ENCODE results near the gene ANKRD13D. TPM values are rescaled to one million over a fixed set of nuclear protein-coding genes. Genes with fewer than 3 reads are reported as not detected.

The ANKRD13D gene
- total RNA-seq, 1 experiment from 2014 or later = 79.6 TPM

GRCh38 chr11:67337257-67337656 is 48.2 kb downstream of the ANKRD13D start:
- no peaks in the 10 kb centered on the region for H3K79me2 ChIP-seq (ENCODE audit: low read depth)
- no peak for DNase-seq
- intact Hi-C loops (cut with micrococcal nuclease; ENCODE audit: unreplicated experiment) = no loop called here
- TF ChIP-seq EZH2 (IDR thresholded peaks at IDR 0.05; ENCODE audit: low read depth) = no peak
- TF ChIP-seq CTCF (conservative IDR thresholded peaks at IDR 0.05) = no peak
- H3K27ac ChIP-seq = no peak overlapping the region
- no peaks in the 10 kb centered on the region for H3K36me3 ChIP-seq (ENCODE audit: low read depth)
- H3F3A ChIP-seq (ENCODE audit: insufficient read depth, low read depth) = peaks cover 5% of the 10 kb centered on the region; the same call in 1 of the 2 replicates
- no peaks in the 10 kb centered on the region for H3K27me3 ChIP-seq (ENCODE audit: insufficient read depth, low read depth)
- no peak overlapping the region for H3K4me2 ChIP-seq
- POLR2A ChIA-PET (ENCODE audit: unreplicated experiment) = no interaction called here
- BruUV-seq (replicated peaks) = no TSS peak
- H3K9me2 ChIP-seq (ENCODE audit: insufficient read depth) = no peaks in the 10 kb centered on the region
- CTCF ChIA-PET = interaction anchor here (0.6 kb wide), 1 partner anchor 257 kb away, joined by 3 read pairs; no protein-coding TSS in a partner anchor
- H3K4me3 ChIP-seq = no peak overlapping the region
- no peak overlapping the region for H2AFZ ChIP-seq
- no peaks in the 10 kb centered on the region for H4K20me1 ChIP-seq (ENCODE audit: insufficient read depth)
- H3K9me3 ChIP-seq (ENCODE audit: insufficient read depth, low read depth) = no peaks in the 10 kb centered on the region
- no peaks in the 10 kb centered on the region for H3K4me1 ChIP-seq (replicated peaks; ENCODE audit: insufficient read depth)

DNA sequence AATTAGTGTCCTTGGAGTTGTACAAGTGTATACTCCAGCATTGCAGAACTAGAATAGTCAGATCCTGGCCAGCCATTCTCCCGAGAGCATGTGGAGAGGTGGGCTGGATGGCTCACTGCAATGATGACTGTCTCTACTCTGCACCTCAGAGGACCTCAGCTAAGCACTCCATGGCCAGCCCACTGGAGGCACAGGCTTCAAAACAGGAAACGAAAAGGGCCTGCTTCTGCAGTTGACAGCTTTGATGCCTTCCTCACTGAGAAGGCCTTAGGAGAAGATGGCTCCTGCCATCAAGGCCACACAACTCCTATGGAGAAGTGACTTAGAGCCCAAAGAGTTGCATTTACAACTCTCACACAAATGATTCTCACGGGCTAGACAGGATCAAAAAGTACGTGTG is 55.2 kb downstream of the ANKRD13D start:
- peaks cover 38% of the 10 kb centered on the region for H3F3A ChIP-seq (ENCODE audit: insufficient read depth, low read depth)
- ChIA-PET POLR2A (ENCODE audit: unreplicated experiment) (interaction anchor here (0.6 kb wide), 1 partner anchor 495 kb away, joined by 5 read pairs; no protein-coding TSS in a partner anchor), CTCF (interaction anchor here (0.6 to 2.9 kb wide), 5 partner anchors 37 to 634 kb away, joined by 3 to 21 read pairs (median 11); partner anchors contain the start of gene NUDT8)
- H3K4me1 ChIP-seq (replicated peaks; ENCODE audit: insufficient read depth) = peaks cover 42% of the 10 kb centered on the region
- no peaks in the 10 kb centered on the region for H3K36me3 ChIP-seq (ENCODE audit: low read depth)
- peak overlapping the region; percentile 82 for H3K27ac ChIP-seq
- no peaks in the 10 kb centered on the region for H3K27me3 ChIP-seq (ENCODE audit: insufficient read depth, low read depth)
- no peak for DNase-seq
- no peaks in the 10 kb centered on the region for H3K9me3 ChIP-seq (ENCODE audit: insufficient read depth, low read depth)
- H3K4me3 ChIP-seq = no peak overlapping the region
- H3K9me2 ChIP-seq (ENCODE audit: insufficient read depth) = no peaks in the 10 kb centered on the region
- TF ChIP-seq CTCF (conservative IDR thresholded peaks at IDR 0.05) = no peak
- no peak for TF ChIP-seq EZH2 (IDR thresholded peaks at IDR 0.05; ENCODE audit: low read depth)
- BruUV-seq (replicated peaks) = no TSS peak
- peaks cover 15% of the 10 kb centered on the region for H3K79me2 ChIP-seq (ENCODE audit: low read depth)
- no peak overlapping the region for H2AFZ ChIP-seq
- no peak overlapping the region for H3K4me2 ChIP-seq
- no peaks in the 10 kb centered on the region for H4K20me1 ChIP-seq (ENCODE audit: insufficient read depth)
- intact Hi-C loops (cut with micrococcal nuclease; ENCODE audit: unreplicated experiment) = no loop called here

DNA sequence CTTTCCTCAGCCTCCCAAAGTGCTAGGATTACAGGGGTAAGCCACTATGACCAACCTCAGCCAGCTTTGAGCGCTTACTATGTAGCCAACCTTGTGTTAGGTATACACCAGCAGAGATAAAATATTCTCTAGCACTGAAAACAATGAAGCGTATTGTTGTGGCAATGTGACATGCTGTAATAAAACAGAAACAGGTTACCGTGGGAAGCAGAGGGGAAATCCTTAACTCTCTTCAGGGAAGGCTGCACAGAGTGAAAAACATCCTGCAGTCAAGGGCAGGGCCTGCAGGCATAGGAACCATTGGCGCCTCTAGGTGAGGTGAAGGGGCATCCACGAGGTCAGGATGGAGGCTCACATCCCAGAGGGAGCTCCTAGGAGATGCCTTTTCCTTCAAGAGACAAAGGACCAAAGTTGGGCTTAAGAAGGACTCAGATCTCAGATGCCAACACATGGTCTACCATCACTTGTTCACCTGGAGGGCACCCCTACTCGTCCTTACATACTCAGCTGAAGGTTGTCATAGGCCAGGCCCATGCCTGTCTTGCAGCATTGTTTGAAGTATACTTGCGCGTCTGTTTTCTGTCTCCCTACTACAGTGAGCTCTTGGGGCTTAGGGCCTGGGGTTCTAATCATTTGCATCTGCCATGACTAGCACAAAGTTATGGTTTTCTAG is 56.3 kb downstream of the ANKRD13D start:
- ChIA-PET CTCF (interaction anchor here (0.6 to 2.9 kb wide), 17 partner anchors 9 to 292 kb away, joined by 3 to 21 read pairs (median 3); partner anchors contain the start of genes CLCF1, PITPNM1, PPP1CA and RAD9A), POLR2A (ENCODE audit: unreplicated experiment) (interaction anchor here (0.6 to 1.5 kb wide), 12 partner anchors 10 to 453 kb away, joined by 3 to 8 read pairs (median 5); partner anchors contain the start of genes PITPNM1 and PPP1CA)
- Histone ChIP-seq H3K4me1 (replicated peaks; ENCODE audit: insufficient read depth) (peaks cover 42% of the 10 kb centered on the region), H4K20me1 (ENCODE audit: insufficient read depth) (no peaks in the 10 kb centered on the region), H3K79me2 (ENCODE audit: low read depth) (peaks cover 21% of the 10 kb centered on the region), H3K27ac (peak overlapping the region; percentile 82), H3K27me3 (ENCODE audit: insufficient read depth, low read depth) (no peaks in the 10 kb centered on the region), H3K36me3 (ENCODE audit: low read depth) (no peaks in the 10 kb centered on the region), H3K4me3 (no peak overlapping the region), H2AFZ (no peak overlapping the region), H3K9me2 (ENCODE audit: insufficient read depth) (no peaks in the 10 kb centered on the region), H3K9me3 (ENCODE audit: insufficient read depth, low read depth) (no peaks in the 10 kb centered on the region), H3F3A (ENCODE audit: insufficient read depth, low read depth) (peaks cover 41% of the 10 kb centered on the region), H3K4me2 (peak overlapping the region; percentile 52)
- DNase-seq = peak in 1 of 2 experiments; percentile 55
- intact Hi-C loops (cut with micrococcal nuclease; ENCODE audit: unreplicated experiment) = no loop called here
- no TSS peak for BruUV-seq (replicated peaks)
- no peak for TF ChIP-seq EZH2 (IDR thresholded peaks at IDR 0.05; ENCODE audit: low read depth)
- no peak for TF ChIP-seq CTCF (conservative IDR thresholded peaks at IDR 0.05)

Measured in PC-9 (cell line).